ENCODE data around the gene MROH2A. TPM values are rescaled to one million over a fixed set of nuclear protein-coding genes. Genes with fewer than 3 reads are reported as not detected.

Gene MROH2A
- total RNA-seq, 1 donor = not detected

- TF ChIP-seq CTCF (IDR thresholded peaks at IDR 0.05; ENCODE audit: insufficient read depth, low read depth, low read length) = no peak
- no peak overlapping the region for H3K4me3 ChIP-seq (ENCODE audit: low read depth, low read length)
- no peak for DNase-seq (ENCODE audit: low read depth)
Observed at GRCh38 chr2:233769260-233769659, 8.9 kb upstream of the MROH2A start.

GRCh38 chr2:233772153-233772552 lies 6.0 kb upstream of the MROH2A start:
- no peak for DNase-seq (ENCODE audit: low read depth)
- no peak for TF ChIP-seq CTCF (IDR thresholded peaks at IDR 0.05; ENCODE audit: insufficient read depth, low read depth, low read length)
- H3K4me3 ChIP-seq (ENCODE audit: low read depth, low read length) = no peak overlapping the region

- DNase-seq (ENCODE audit: low read depth) = no peak
- no peak for TF ChIP-seq CTCF (IDR thresholded peaks at IDR 0.05; ENCODE audit: insufficient read depth, low read depth, low read length)
- H3K4me3 ChIP-seq (ENCODE audit: low read depth, low read length) = no peak overlapping the region
Observed at GRCh38 chr2:233772583-233772982, 5.5 kb upstream of the MROH2A start.

GRCh38 chr2:233773854-233774253 lies 4.3 kb upstream of the MROH2A start:
- no peak for TF ChIP-seq CTCF (IDR thresholded peaks at IDR 0.05; ENCODE audit: insufficient read depth, low read depth, low read length)
- no peak for DNase-seq (ENCODE audit: low read depth)
- H3K4me3 ChIP-seq (ENCODE audit: low read depth, low read length) = no peak overlapping the region

GRCh38 chr2:233775414-233775813 lies 2.7 kb upstream of the MROH2A start:
- no peak for DNase-seq (ENCODE audit: low read depth)
- TF ChIP-seq CTCF (IDR thresholded peaks at IDR 0.05; ENCODE audit: insufficient read depth, low read depth, low read length) = no peak
- H3K4me3 ChIP-seq (ENCODE audit: low read depth, low read length) = no peak overlapping the region

GRCh38 chr2:233779722-233780121 lies 1.6 kb downstream of the MROH2A start:
- no peak for DNase-seq (ENCODE audit: low read depth)
- H3K4me3 ChIP-seq (ENCODE audit: low read depth, low read length) = no peak overlapping the region
- TF ChIP-seq CTCF (IDR thresholded peaks at IDR 0.05; ENCODE audit: insufficient read depth, low read depth, low read length) = no peak

GRCh38 chr2:233780771-233781170 lies 2.6 kb downstream of the MROH2A start:
- no peak for TF ChIP-seq CTCF (IDR thresholded peaks at IDR 0.05; ENCODE audit: insufficient read depth, low read depth, low read length)
- DNase-seq (ENCODE audit: low read depth) = peak; percentile 14
- H3K4me3 ChIP-seq (ENCODE audit: low read depth, low read length) = no peak overlapping the region

All from fibroblast of villous mesenchyme (primary cell).